GM12878 (cell line): ENCODE results near the gene MBD5. TPM values are rescaled to one million over a fixed set of nuclear protein-coding genes. Genes with fewer than 3 reads are reported as not detected.

ENCODE experiments used
- BCL3 ChIP-seq: IDR thresholded peaks from 2 replicates; pipeline ENCODE4 v1.6.1; 2011; ENCODE audit warnings: borderline replicate concordance, low read depth, mild to moderate bottlenecking, moderate library complexity, low read length; ENCODE audit not compliant: insufficient read depth, poor library complexity, severe bottlenecking
- CUX1 ChIP-seq: IDR thresholded peaks from 2 replicates; pipeline ENCODE4 v1.6.1; 2012; ENCODE audit warnings: improper control_type of control experiment, low read depth, low read length; ENCODE audit not compliant: insufficient replicate concordance
- ELK1 ChIP-seq: IDR thresholded peaks from 2 replicates; pipeline ENCODE4 v1.6.1; 2012; ENCODE audit warnings: low read depth, low read length, improper control_type of control experiment
- HDAC2 ChIP-seq: fragments of 200-600 bp; sonication (generic); IDR thresholded peaks from 2 replicates; pipeline ENCODE4 v1.6.1; 2017
- IRF4 ChIP-seq: IDR thresholded peaks from 2 replicates; pipeline ENCODE4 v1.6.1; 2011; ENCODE audit warnings: low read depth, low read length
- NFYA ChIP-seq: IDR thresholded peaks from 2 replicates; pipeline ENCODE4 v1.6.1; 2011; ENCODE audit warnings: low read depth, mild to moderate bottlenecking, low read length, improper control_type of control experiment, borderline replicate concordance
- RCOR1 ChIP-seq: conservative IDR thresholded peaks from 2 replicates; pipeline ENCODE4 v1.6.1; 2012; ENCODE audit warnings: low read depth, low read length, improper control_type of control experiment
- REST ChIP-seq: IDR thresholded peaks from 2 replicates; pipeline ENCODE4 v1.6.1; 2012; ENCODE audit warnings: mild to moderate bottlenecking, low read depth, low read length
- SKIL ChIP-seq: fragments of 450-650 bp; IDR thresholded peaks from 2 replicates; pipeline ENCODE4 v1.6.1; 2017; ENCODE audit warnings: mild to moderate bottlenecking, low read depth, inconsistent platforms; ENCODE audit not compliant: poor library complexity, severe bottlenecking
- SMAD1 ChIP-seq: fragments of 450-650 bp; IDR thresholded peaks from 2 replicates; pipeline ENCODE4 v1.6.1; 2018; ENCODE audit warnings: mild to moderate bottlenecking, low read depth; ENCODE audit not compliant: partially characterized antibody
- SUZ12 ChIP-seq: fragments of 200-600 bp; sonication (generic); IDR thresholded peaks from one replicate; pipeline ENCODE4 v1.6.1; 2018; ENCODE audit warnings: antibody characterized with exemption, mild to moderate bottlenecking; ENCODE audit not compliant: unreplicated experiment
- polyA plus RNA-seq, 11 experiments: library from polyadenylated mRNA; depleted of rRNA in 4 of 11; unstranded in 6 of 11; stranded (reverse) in 5 of 11; fragments of >200 nt; fragmentation: Nextera tagmentation in 4 of 11; fragmentation: Illumina TruSeq in 1 of 11; extraction: Ambion mirVana in 4 of 11; extraction: Trizol in 1 of 11; gene quantifications; 1 replicate in 1 of 11; 2 replicates in 10 of 11; pipeline versions ENCODE4 v1.2.1 to v1.2.3, GENCODE V29; 2011 to 2016; ENCODE audit warnings: inconsistent platforms in 2 of 11, missing spikeins in 2 of 11, low read depth in 1 of 11
- total RNA-seq, 4 experiments: library from RNA; depleted of rRNA in 3 of 4; stranded (reverse); fragments of >200 nt in 3 of 4; fragmentation: Illumina TruSeq in 1 of 4; extraction: Trizol in 1 of 4; gene quantifications; 2 replicates each; pipeline versions ENCODE4 v1.2.1 to v1.2.3, GENCODE V29; 2013 to 2021

Gene MBD5
- total and polyA plus RNA-seq, 10 of the 15 experiments (the other 5 are each of a cell fraction or from before 2014, with no cell fraction given), result 7.4 to 58.0 (median 21.2) TPM

- TF ChIP-seq NFYA (no peak), CUX1 (peak; percentile 5), IRF4 (no peak; the same call in 1 of the 2 replicates), SKIL (no peak), ELK1 (peak; percentile 89; the same call in 1 of the 2 replicates), HDAC2 (no peak), SMAD1 (peak; percentile 44), SUZ12 (no peak), RCOR1 (no peak), BCL3 (no peak), REST (no peak)
Observed at GRCh38 chr2:148020111-148021058, 506 bp upstream of the MBD5 start, which contains the start of gene ORC4 (continued).
